Measurements from ENCODE around the gene GPR31. TPM values are rescaled to one million over a fixed set of nuclear protein-coding genes. Genes with fewer than 3 reads are reported as not detected.
"Not testable (repeated sequence)": the region's sequence is repeated elsewhere in the genome, so short reads cannot be mapped to it uniquely, and the experiment has no call there.

GPR31 gene, protein sequence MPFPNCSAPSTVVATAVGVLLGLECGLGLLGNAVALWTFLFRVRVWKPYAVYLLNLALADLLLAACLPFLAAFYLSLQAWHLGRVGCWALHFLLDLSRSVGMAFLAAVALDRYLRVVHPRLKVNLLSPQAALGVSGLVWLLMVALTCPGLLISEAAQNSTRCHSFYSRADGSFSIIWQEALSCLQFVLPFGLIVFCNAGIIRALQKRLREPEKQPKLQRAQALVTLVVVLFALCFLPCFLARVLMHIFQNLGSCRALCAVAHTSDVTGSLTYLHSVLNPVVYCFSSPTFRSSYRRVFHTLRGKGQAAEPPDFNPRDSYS
- not detected for total RNA-seq

DNA sequence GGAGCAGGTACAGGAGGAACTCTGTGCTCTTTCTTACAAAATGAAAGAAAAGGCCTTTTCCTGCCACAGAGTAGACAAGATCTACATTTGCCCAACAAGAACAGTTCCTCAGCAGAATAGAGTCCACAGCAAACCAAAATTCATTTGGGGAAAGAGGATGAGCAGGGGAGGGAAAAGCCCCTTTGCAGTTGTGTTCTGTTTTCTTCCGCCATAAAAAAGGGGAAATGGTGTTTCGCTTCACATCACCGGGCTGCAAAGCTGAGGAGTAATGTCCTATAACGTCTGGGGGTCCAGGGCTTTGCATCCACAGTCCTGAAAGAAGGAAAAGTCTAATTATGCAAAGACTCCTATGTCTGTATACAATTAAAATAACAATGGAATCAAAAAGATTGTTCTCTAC, at the start of gene GPR31:
GPR31 (minus strand) TSS at position 118 of the 400 bp plus-strand sequence. CDS start 149 bp downstream, outside the sequence.
- no peak for DNase-seq

DNA sequence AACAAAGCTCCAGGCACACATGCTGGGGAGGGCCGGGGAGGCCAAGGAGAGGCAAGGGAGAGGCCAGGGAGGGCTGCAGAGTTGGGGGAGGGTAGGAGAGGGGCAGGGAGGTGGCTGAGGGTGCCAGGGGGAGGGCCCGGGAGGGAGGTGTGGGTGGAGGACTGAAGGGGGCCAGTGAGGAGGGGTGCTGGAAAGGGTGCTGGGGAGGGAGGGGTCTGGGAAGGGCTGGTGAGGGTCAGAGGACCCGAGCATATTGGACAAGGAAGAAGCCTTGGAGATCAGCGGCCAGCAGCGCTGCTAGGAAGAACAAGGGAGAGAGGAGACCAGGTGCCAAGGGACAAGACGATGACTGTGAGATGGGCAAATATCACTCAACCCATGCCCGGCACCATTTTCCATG, 49.7 kb upstream of the GPR31 start:
- DNase-seq, result no peak

DNA sequence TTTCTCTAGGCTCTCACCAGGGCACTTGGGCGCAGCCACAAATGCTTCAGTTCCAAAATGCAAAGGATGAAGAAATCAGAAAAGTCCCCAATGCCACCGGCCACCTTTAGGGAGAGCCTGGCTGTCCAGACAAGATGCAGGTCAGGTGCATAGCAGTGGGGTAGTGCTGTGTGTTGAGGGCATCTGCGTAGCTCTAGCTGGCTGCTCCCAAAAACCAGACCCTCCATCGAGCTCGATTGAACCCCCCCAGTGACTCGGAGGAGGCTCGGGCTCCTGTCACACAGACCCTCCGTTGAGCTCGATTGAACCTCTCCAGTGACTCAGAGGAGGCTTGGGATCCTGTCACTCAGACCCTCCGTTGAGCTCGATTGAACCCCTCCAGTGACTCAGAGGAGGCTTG, 47.5 kb upstream of the GPR31 start:
- DNase-seq, result not testable (repeated sequence)

DNA sequence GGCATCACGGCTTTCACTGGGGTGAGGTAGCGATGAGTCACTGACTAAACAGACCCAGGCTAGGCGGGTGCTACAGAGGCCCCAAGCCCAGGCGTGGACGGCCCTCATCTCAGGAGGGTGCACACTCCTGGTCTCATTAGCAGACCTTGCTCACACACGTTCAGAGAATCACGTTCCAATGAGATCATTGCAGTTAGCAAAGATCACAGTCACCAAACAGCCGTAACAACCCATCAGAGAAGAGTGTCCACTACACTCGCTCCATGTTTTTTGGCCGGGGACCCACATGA, 46.2 kb upstream of the GPR31 start:
- DNase-seq, result not testable (repeated sequence)

DNA sequence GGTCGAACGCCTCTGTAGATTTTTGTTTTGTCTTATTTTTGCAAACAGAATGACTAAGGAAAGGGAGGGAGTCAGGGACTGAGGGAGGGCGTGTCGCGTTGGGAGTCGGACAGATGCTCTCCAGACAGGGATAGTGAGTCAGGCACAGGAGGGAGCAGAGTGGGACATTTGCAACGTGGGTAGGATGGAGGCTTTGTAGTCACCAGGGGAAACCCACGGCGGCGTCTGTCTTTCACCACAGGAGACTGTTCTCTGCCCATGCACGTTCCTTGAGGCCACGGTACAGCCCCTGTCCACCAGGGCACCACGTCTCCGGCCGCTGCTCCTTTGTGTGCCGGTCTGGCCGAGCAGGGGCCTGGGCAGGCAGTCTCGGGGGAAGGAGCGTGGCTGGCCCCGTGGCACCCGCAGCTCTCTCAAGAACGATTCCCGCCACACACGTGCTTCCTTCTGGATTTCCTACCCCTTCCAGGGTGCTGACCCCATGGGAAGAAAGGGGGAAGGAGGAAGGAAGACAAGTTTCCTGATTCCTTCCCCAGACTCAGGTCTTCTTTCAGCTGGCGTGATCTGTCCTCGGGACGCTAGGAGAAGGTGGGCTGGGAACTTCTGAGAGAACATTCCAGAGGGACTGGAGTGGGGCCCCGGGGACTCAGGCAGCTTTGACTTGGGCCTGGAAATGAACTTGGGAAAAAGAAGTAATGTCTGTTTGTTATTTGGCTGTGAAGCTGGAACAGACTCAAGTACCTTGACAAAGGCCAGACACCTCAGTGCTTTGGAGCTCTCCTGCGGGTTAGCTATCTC, 45.7 kb upstream of the GPR31 start:
- not testable (repeated sequence) for DNase-seq

DNA sequence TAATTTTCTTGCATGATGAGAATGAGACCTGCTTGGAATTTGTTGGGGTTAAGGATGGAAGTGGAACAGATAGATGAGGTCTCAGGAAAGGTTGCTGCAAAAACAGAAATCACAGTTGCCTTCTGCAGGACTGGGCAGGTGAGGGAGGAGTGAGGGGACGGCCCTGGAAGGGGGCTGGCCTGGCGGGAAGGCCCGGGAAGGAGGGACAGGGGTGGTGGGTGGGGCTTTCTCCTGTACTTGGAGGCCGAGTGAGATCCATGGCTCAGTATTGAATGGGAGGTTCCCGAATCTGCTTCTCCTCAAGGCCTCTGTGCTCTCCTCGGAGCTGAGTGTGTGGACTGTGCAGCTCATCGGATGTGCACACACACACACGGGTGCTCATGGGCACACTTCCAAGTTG, 44.8 kb upstream of the GPR31 start:
- not testable (repeated sequence) for DNase-seq

DNA sequence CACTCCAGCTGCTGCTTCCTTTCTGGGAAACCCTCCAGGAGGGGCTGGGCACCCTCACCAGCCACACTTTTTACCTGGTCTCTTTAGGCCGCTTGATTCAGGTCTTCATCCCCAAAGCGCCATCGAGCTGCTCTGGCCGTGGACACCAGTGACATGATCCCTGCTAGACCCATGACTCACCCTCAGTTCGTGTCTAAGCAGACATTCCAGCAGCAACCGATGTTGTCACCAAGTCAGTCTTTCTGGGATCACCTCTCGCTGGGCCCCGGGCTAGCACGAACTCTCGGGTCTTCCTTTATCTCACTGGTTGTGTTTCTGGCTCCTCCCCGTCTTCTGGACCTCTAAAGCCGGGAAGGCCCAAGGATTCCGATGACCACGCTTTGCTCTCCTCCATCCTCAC, 43.0 kb upstream of the GPR31 start:
- DNase-seq, result no peak

DNA sequence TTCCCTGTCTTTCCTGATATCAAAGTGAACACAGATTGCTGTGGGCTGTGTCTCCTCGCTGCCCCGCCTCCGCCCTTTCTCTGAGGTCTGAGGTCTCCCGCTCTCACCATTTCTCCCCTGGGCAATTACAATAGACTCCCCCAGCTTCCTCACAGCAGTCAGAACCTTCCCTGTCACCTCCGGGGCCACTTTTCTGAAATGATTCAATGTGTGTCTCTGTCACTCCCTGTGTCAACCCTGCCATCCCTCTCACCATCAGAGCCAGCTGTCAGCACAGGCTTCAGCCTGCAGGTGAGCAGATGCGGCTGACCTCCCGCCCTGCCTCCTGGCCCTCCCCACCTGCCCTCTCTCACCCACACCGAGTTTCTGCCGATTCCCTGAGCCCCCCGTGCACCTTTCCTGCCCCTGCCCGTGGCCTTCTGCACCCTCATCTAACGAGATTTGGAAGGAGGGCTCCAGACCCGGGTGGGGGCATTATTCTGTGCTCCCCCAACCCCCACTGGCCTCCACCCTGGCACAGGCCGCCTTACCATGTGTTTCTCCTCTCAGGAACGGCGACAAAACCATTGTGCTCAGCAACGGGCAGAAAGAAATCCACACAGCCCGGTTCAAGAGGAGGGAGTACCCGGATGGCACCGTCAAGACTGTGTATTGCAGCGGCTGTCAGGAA, 38.3 kb upstream of the GPR31 start:
- DNase-seq, result not testable (repeated sequence)

DNA sequence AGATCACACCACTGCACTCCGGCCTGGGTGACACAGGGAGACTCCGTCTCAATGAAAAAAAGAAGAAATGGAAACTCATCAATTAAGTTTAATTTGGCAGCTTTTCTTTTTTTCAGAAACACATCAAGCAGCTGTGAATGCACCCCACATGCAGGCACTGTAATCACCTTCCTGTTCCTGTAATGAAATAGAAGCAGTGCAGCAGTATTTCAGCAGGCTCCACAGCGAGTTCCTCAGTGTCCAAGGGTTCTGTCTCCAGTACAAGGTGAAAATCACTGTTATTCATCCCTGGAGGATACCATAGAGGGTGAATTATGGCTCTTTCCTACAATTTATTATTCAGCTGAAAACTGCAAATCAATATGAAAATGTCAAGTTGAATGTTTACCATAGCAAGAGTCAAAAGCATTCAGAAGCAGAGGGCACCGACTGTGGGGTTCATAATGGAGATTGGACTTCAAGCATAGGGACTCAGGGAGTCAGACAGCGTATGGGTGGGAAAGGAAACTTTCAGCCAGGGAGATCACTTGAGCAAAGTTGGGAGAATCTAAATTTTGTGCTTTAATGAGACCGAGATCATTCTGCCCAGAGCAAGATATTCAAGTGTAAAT, 35.8 kb upstream of the GPR31 start:
- not testable (repeated sequence) for DNase-seq

DNA sequence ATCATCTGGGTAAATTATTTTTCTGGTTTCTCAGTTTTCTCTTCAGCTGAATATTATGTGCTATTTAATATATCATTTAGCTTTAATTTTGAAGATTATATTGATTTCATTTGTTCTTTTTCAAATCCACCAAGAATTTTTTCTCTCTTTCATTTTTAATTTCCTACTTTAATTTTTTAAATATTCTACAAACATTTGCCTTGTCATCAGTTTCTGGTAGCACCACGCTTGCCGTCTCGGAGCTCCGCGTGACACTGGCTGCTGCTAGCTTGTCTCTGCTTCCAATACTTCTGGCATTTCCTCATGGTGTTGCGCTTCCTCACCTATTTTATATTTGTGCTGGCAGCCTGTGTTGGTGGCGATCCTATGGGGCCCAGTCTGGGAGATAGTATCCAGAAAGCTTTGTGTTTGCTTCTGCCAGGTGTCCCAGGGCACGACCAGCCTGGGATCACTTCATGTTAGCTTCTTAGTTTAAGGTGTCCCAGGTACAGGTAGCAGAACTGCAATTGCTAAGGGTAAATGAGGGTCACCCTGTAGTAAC, 33.3 kb upstream of the GPR31 start:
- DNase-seq, result not testable (repeated sequence)

DNA sequence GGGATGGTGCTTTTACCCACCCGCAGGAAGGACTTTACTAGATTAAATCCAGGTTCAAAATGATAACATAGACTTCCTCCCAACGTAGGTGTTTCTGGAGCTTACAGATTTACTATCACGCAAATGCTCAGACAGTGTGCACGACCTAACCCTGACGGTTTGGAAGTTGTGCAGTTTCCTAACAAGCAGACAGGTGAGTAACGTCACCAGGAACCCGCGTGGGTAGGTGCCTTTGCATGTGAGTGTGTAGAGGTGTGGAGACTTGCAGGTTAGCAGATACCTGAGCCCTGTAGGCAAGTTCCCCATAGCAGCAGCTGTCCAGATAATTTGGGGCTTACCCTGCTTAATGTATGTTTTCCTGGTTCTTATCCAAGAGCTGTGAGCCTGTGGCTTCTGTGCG, 29.5 kb upstream of the GPR31 start:
- DNase-seq, result not testable (repeated sequence)

DNA sequence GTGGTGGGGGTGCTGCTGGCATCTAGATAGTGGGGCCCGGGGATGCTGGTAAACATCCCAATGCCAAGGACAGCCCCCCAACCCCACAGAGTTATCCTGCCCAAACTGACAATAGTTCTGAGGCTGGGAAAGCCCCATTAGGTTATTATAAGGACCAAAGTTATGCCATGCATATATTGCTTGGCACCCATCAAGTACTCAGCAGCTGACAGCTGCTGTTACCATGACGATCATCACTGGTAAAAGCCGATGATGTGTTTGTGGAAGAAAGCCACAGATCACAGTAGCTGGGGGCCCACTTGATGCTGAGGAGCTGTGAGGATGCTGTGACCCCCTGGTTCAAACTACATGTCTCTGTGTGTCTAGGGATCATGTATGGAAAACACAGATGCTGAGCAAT, 27.3 kb upstream of the GPR31 start:
- DNase-seq, result not testable (repeated sequence)

DNA sequence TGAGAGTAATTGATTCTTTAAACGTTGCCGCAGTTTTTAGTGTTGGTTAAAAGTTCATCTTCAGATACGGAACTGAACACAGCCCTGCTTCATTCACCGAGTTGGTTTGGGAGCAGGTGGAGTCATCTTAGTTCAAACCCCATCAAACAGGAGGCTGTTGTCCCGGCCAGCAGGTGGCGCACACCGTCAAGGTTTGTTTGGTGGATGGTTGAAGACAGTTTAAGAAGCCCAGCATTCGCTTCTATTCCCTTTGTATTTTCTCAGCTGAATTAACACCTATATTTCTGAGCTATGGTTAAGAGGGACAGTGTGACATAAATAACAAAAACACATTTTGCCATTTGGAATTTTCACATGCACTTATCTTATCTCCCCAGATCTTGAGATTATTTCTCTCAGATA, 25.1 kb upstream of the GPR31 start:
- not testable (repeated sequence) for DNase-seq

DNA sequence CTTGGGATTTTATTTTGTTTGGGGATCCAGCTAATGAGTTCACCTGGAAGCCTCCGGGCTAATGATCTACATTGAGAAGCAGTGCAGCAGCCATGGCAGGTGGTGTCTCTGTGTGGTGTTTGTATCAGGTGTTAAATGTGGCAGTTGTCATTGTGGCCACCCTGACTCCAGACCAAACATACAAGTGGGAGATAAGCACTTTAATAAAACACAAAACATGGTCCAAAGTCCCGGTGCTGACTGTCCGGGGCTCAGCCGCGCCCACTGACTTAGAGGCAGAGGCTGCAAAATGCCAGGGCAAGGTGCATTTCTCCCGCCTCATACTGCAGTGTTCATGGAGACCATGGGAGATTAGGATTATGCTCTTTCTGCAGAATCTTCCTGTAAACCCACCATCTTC, 23.6 kb upstream of the GPR31 start:
- DNase-seq, result not testable (repeated sequence)

DNA sequence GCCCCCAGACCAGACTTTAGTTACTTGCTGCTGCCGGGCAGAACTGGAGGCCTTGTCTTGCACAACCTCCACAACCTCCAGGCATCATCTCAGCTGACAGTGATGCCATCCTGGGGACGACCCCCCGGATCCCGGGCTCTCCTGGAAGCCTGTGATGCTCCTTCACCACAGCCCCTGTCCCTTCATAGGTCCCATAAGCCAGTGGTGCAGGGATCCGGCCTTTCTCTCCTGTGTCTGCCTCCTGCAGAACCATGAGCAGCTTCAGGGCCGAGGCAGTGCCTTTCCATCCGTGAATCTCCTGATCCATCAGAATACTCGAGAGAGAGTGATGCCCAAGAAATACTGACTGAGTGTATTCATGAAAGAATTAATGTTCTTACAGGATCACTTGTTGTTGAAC, 22.3 kb upstream of the GPR31 start:
- DNase-seq, result not testable (repeated sequence)

DNA sequence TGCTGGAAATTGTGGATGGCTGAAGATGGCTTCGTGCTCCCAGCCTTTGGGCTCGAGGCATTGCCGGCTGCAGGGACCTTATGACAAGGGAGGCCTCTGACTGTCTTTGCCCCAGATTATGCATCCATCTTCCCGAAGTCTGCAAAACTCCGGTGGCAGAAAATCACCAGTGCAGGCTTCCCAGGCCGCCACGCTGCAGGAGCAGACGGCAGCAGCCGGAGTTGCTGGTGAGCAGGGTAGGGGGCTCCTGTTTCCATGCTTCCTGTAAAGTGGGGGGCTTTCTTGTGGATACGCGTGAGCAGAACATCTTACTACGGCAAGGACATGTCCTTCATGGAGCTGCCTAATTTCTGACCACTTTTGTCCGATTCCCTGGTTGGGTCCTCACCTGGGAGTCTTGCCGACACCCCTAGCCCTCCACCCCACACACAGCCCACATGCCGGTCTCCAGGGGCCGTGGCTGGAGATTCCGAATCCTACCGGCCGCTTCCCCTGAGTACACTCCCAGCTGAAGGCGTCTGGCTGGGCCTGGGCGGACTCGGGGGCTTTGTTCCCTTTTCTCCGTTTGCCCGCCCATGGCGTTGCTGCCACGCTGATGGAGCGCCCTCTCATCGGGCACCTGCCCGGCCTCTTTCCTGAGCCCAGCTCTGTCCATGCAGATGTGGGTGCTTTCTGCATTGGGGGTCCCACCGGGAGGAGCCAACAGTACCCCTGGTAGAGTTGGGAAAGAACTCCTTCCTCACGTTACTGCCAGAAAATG, 21.3 kb upstream of the GPR31 start:
- DNase-seq, result not testable (repeated sequence)

DNA sequence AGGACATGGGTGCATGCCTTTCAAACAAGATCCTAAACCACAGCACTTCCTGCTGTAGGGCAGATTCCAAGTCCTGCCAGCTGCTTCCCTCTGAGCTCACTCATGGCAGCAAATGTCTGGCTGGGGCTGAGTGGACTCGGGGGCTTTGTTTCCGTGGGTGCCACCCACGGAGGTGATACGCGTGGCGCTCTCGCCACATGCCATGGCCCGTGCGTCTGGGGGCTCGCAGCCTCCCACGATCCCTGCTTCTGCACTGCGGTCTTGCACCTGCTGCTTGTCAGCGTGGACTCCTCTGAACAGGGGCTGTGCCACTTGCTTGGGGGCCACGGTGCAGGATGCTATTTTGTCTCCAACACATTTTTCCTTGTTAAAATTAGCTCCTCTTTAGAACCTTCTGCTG, 19.5 kb upstream of the GPR31 start:
- not testable (repeated sequence) for DNase-seq

DNA sequence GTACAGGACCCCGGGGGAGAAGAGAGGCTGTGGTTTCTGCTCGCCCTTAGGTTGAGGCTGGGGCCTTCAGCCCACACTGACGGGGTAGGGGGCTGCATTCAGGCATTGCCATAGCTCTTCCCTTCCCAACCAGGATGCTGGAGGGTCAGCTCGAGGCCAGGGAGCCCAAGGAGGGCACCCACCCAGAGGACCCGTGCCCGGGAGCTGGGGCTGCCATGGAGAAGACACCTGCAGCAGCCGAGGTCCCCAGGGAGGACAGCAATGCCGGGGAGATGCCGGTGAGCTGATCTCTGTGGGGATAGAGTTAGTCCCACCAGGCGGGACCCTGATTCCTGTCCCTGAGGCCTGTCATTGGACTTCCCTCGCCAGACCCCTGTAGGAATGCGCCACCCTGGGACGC, 14.2 kb upstream of the GPR31 start:
- DNase-seq, result not testable (repeated sequence)

DNA sequence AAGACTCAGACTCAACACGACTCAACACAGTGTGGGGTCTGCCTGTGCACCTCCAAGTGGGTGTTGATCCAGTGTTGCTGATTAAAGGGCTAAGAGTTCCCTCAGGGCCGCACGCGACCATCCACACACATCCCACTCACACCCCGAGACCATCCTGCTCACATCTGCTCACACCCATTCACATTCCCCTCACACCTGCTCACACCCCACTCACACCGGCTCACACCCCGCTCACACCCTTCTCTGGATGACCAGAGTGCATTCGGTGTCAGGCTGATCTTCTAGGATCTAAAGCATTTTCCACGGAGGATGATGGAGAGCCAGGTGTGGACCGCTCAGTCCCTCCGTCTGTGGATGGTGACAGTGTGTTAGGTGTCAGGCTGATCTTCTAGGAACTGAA, 13.5 kb upstream of the GPR31 start:
- DNase-seq, result not testable (repeated sequence)

DNA sequence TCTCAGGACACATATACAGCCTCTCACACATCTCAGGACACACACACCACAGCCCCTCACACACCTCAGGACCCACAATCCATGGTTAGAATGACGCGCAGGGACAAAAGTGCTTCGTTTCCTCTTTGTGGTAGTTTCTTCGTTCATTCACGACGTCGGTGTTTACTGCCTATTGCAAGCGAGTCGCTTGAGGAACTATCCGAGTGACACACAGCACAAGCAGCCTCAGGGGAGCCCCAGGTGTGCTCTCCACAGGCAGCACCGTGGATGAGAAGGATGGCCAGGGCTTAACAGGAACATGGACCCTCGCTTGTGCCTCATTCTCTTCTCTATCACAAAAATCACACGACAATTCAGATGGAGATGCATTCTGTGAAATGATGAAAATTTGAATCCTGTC, 12.1 kb upstream of the GPR31 start:
- not testable (repeated sequence) for DNase-seq

DNA sequence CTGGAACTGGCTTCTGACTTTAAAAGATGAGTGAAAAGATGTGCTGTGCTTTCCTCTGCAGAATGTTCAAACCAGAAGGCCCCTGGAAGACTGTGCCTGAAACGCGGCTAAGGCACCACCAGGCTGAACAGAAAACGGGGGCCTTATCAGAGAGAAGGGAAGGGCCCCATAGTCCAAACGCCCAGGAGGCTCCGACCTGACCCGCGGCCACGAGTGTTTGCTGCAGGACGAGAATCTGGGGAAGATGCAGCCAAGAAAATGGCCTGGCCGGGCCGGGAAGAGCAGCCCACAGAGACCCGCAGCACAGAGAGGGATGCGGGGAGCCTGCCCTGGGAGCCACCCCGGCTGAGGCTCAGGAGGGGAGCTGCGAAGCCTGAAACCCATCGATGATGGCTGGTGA, 10.5 kb upstream of the GPR31 start:
- DNase-seq, result not testable (repeated sequence)

DNA sequence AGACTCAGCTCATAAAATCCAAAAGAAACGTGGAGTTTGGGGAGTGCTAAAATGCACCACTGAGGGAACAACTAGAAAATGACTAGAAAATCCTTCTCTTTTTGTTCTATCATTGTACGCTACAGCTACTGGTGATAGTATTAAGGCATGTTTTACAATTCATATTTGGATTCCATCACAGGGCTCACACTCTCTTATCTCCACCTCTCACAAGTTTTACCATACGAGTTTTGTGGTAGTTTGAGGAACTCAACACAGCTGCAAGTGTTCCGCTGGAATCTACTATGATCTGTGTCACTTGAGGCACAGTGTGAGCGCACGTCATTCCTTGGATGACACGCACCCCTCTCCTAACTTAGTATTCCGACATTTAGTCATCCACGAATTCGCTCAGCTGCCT, 9.9 kb upstream of the GPR31 start:
- DNase-seq, result not testable (repeated sequence)
